CD14-positive monocyte (primary cell): ENCODE measurements around the gene TTC16. TPM values are rescaled to one million over a fixed set of nuclear protein-coding genes. Genes with fewer than 3 reads are reported as not detected.

Experiments
- DNase-seq, 3 donors: peaks; one replicate each; pipeline ENCODE4 v3.0.0-alpha.2; 2011 to 2022
- H2AFZ ChIP-seq: 2 replicates; pipeline ENCODE4 v1.6.0; 2012; ENCODE audit warnings: mild to moderate bottlenecking, low read depth, low read length, inconsistent platforms; ENCODE audit not compliant: insufficient read depth, poor library complexity, severe bottlenecking
- H3K27ac ChIP-seq, 2 donors: 1 replicate in 1 of 2; 2 replicates in 1 of 2; pipeline ENCODE4 v1.5.1; 2012 to 2013; ENCODE audit warnings: low read length in 2 of 2, control low read depth in 1 of 2, inconsistent platforms in 1 of 2, low read depth in 1 of 2, mild to moderate bottlenecking in 1 of 2
- H3K27me3 ChIP-seq, 2 donors: one replicate each; pipeline versions ENCODE4 v1.6.0 to v1.6.1; 2011 to 2013; ENCODE audit warnings: low read length in 2 of 2; ENCODE audit not compliant: control insufficient read depth in 2 of 2, insufficient read depth in 2 of 2
- H3K36me3 ChIP-seq, 2 donors: replicated peaks in 1 of 2; 1 replicate in 1 of 2; 2 replicates in 1 of 2; pipeline versions ENCODE4 v1.5.1 to v1.6.1; 2012 to 2013; ENCODE audit warnings: low read length in 2 of 2, control low read depth in 1 of 2, inconsistent platforms in 1 of 2, mild to moderate bottlenecking in 1 of 2; ENCODE audit not compliant: insufficient read depth in 2 of 2, control insufficient read depth in 1 of 2
- H3K4me1 ChIP-seq, 2 donors: 1 replicate in 1 of 2; 2 replicates in 1 of 2; pipeline versions ENCODE4 v1.5.1 to v1.6.1; 2012 to 2013; ENCODE audit warnings: low read length in 2 of 2, control low read depth in 1 of 2, inconsistent platforms in 1 of 2, mild to moderate bottlenecking in 1 of 2, moderate library complexity in 1 of 2; ENCODE audit not compliant: insufficient read depth in 2 of 2, control insufficient read depth in 1 of 2
- H3K4me2 ChIP-seq: replicated peaks from 2 replicates; pipeline ENCODE3; 2012; ENCODE audit warnings: low read length, moderate library complexity, mild to moderate bottlenecking; ENCODE audit not compliant: poor library complexity, severe bottlenecking; ENCODE audit errors: extremely low read depth
- H3K4me3 ChIP-seq, 3 experiments: fragments of 200-600 bp in 1 of 3; sonication (generic) in 1 of 3; replicated peaks in 1 of 3; 1 replicate in 2 of 3; 2 replicates in 1 of 3; pipeline ENCODE4 v1.5.1; 2011 to 2013; ENCODE audit warnings: low read length in 3 of 3, mild to moderate bottlenecking in 3 of 3, control low read depth in 2 of 3, low read depth in 2 of 3, inconsistent platforms in 1 of 3, moderate library complexity in 1 of 3
- H3K79me2 ChIP-seq: 2 replicates; pipeline ENCODE4 v1.6.0; 2012; ENCODE audit warnings: mild to moderate bottlenecking, control low read depth, inconsistent platforms, low read length, moderate library complexity; ENCODE audit not compliant: insufficient read depth
- H3K9ac ChIP-seq: 2 replicates; pipeline ENCODE4 v1.6.0; 2017; ENCODE audit warnings: low read length, mild to moderate bottlenecking; ENCODE audit not compliant: insufficient read depth, poor library complexity, severe bottlenecking
- H3K9me3 ChIP-seq, 2 donors: replicated peaks in 1 of 2; 1 replicate in 1 of 2; 2 replicates in 1 of 2; pipeline versions ENCODE4 v1.5.1 to v1.6.1; 2012 to 2013; ENCODE audit warnings: low read length in 2 of 2, control low read depth in 1 of 2; ENCODE audit not compliant: control insufficient read depth in 1 of 2, insufficient read depth in 1 of 2
- H4K20me1 ChIP-seq: 2 replicates; pipeline ENCODE4 v1.6.0; 2012; ENCODE audit warnings: mild to moderate bottlenecking, low read length, control low read depth, moderate library complexity; ENCODE audit not compliant: insufficient read depth
- H3K27ac Mint-ChIP-seq, 7 donors: one replicate each; pipeline ENCODE4 v1.8.0; 2020; ENCODE audit warnings: mild to moderate bottlenecking in 7 of 7, mixed read lengths in 7 of 7, moderate library complexity in 6 of 7, inconsistent platforms in 2 of 7
- H3K27me3 Mint-ChIP-seq, 3 donors: one replicate each; pipeline ENCODE4 v1.8.0; 2021 to 2022; ENCODE audit warnings: low read depth in 3 of 3, mild to moderate bottlenecking in 3 of 3, mixed read lengths in 3 of 3, moderate library complexity in 3 of 3, inconsistent platforms in 1 of 3
- H3K36me3 Mint-ChIP-seq, 2 donors: one replicate each; pipeline ENCODE4 v1.8.0; 2020; ENCODE audit warnings: mixed read lengths in 2 of 2, inconsistent platforms in 1 of 2, mild to moderate bottlenecking in 1 of 2
- H3K4me1 Mint-ChIP-seq: one replicate; pipeline ENCODE4 v1.8.0; 2020; ENCODE audit warnings: mild to moderate bottlenecking, mixed read lengths
- H3K4me3 Mint-ChIP-seq, 2 donors: one replicate each; pipeline ENCODE4 v1.8.0; 2020; ENCODE audit warnings: mild to moderate bottlenecking in 2 of 2, mixed read lengths in 2 of 2, moderate library complexity in 1 of 2
- H3K9me3 Mint-ChIP-seq, 7 donors: one replicate each; pipeline ENCODE4 v1.8.0; 2020 to 2022; ENCODE audit warnings: mixed read lengths in 7 of 7, mild to moderate bottlenecking in 6 of 7, moderate library complexity in 6 of 7, inconsistent platforms in 2 of 7
- CTCF ChIP-seq: fragments of 200-600 bp; IDR thresholded peaks from one replicate; pipeline ENCODE4 v1.8.0; 2022; ENCODE audit warnings: antibody characterized with exemption, mild to moderate bottlenecking
- WGBS: methylation state at CpG from one replicate; pipeline ENCODE4 v1.1.5; 2013; ENCODE audit warnings: missing lambda C conversion rate; ENCODE audit not compliant: insufficient coverage; 5-methylcytosine and 5-hydroxymethylcytosine counted together
- intact Hi-C, 2 donors: fragments of 100-400 bp; cut with micrococcal nuclease; formaldehyde crosslinking; loops; one replicate each; pipeline versions ENCODE4 v1.15.0 to v1.15.1; 2023
- polyA plus RNA-seq, 3 donors: library from polyadenylated mRNA; depleted of rRNA in 1 of 3; unstranded in 2 of 3; stranded (reverse) in 1 of 3; fragments of 300-500 nt in 2 of 3; fragments of >200 nt in 1 of 3; fragmentation: Illumina TruSeq in 2 of 3; gene quantifications; 1 replicate in 2 of 3; 2 replicates in 1 of 3; pipeline ENCODE4 v1.2.3, GENCODE V29; 2012 to 2021

TTC16 gene
- polyA plus RNA-seq, 3 donors = 0.04 TPM; not detected in 2

GRCh38 chr9:127758843-127759242 is 43.0 kb downstream of the TTC16 start:
- Histone ChIP-seq H3K36me3 (peaks cover 42 to 74% of the 10 kb centered on the region in 2 donors), H3K9ac (no peak overlapping the region), H3K4me2 (no peak overlapping the region), H4K20me1 (peaks cover 96% of the 10 kb centered on the region), H3K79me2 (peaks cover 76% of the 10 kb centered on the region), H3K27me3 (no peaks in the 10 kb centered on the region), H3K4me3 (no peak overlapping the region), H3K4me1 (peaks cover 20 to 23% of the 10 kb centered on the region in 2 donors), H3K9me3 (no peaks in the 10 kb centered on the region), H3K27ac (no peak overlapping the region), H2AFZ (no peak overlapping the region)
- peaks cover 35 to 77% of the 10 kb centered on the region in 2 donors for H3K36me3 Mint-ChIP-seq
- intact Hi-C loops = no loop called here
- DNase-seq = no peak
- H3K4me3 Mint-ChIP-seq = no peak overlapping the region
- H3K27ac Mint-ChIP-seq = peak overlapping the region in 5 of 7 donors; percentile 0 to 75 (median 52)
- 100% methylated on average over 1 of the region's 5 CpGs for WGBS
- H3K9me3 Mint-ChIP-seq = no peaks in the 10 kb centered on the region
- TF ChIP-seq CTCF = no peak
- H3K4me1 Mint-ChIP-seq = peaks cover 23% of the 10 kb centered on the region
- peaks cover 0 to 1% (median 1%) of the 10 kb centered on the region in 3 donors for H3K27me3 Mint-ChIP-seq

- H3K4me2 ChIP-seq = no peak overlapping the region
- Mint-ChIP-seq H3K27me3 (peaks cover 0 to 1% (median 1%) of the 10 kb centered on the region in 3 donors), H3K27ac (peak overlapping the region in 4 of 7 donors; percentile 54 to 92 (median 80)), H3K9me3 (no peaks in the 10 kb centered on the region), H3K4me3 (no peak overlapping the region), H3K36me3 (peaks cover 53 to 86% of the 10 kb centered on the region in 2 donors), H3K4me1 (peaks cover 41% of the 10 kb centered on the region)
- no peak overlapping the region for H2AFZ ChIP-seq
- H3K36me3 ChIP-seq = peaks cover 44 to 78% of the 10 kb centered on the region in 2 donors
- no peaks in the 10 kb centered on the region for H3K27me3 ChIP-seq
- H3K4me1 ChIP-seq = peaks cover 27 to 30% of the 10 kb centered on the region in 2 donors
- intact Hi-C loops = loop anchor here (5.0 kb wide), 1 partner anchor 36 kb away; no protein-coding TSS in a partner anchor
- H3K27ac ChIP-seq = peak overlapping the region in 1 of 2 donors; percentile 58
- H4K20me1 ChIP-seq = peaks cover 100% of the 10 kb centered on the region
- H3K79me2 ChIP-seq = peaks cover 92% of the 10 kb centered on the region
- no peak for DNase-seq
- no peak overlapping the region for H3K4me3 ChIP-seq
- 97% methylated on average over 5 of the region's 5 CpGs for WGBS
- no peak overlapping the region for H3K9ac ChIP-seq
- no peak for TF ChIP-seq CTCF
- no peaks in the 10 kb centered on the region for H3K9me3 ChIP-seq
Measured at GRCh38 chr9:127761061-127761460, 45.2 kb downstream of the TTC16 start.
